Measurements from ENCODE around the gene THBS3. TPM values are rescaled to one million over a fixed set of nuclear protein-coding genes. Genes with fewer than 3 reads are reported as not detected.

THBS3 gene
- total RNA-seq (2012; rRNA removed), result 8.3 and 11.2 TPM in 2 replicates

DNA sequence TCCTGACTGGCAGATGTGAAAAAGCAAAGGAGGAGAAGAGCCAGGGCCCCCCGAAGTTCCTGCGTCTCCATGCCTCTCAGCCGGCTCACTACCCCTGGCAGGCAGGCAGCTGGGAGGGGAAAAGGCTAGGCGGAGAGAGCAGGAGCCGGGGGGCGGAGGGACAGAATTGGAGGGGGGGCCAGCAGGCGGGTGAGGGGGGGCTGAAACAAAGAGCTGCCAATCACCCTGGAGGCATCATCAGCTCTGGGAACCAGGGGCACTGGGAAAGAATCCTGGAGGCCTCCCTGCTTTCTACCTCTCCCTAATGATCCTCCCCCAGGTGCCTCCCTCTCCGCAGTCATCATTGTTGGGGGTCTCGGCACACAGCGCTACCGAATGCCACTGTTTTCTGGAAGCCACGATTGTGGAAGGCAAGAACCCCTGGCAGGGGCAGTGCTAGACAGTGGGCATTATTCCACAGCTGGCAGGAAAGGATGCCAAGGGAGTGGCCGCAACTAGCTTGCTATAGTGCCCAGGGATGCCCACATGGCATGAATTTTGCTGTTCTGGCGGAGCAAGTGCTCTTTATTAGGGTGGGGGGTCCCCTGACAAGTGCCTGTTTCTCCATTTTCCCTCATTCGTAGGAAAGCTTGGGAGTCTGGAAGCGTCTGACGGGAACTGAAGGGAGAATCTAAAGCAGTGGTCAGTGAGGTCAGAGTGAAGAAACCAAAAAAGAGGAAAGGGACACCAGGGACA is at the start of gene THBS3:
Gene THBS3 (minus strand): TSS at position 92 of the 735 bp plus-strand sequence. CDS start 21 bp downstream, at position 71.
- no peaks in the 10 kb centered on the region for H3K9me3 ChIP-seq (replicated peaks; ENCODE audit: low read length)
- H3K27me3 ChIP-seq (ENCODE audit: control insufficient read depth, insufficient read depth, low read length), result no peaks in the 10 kb centered on the region
- peak within 1 kb of the TSS; percentile 96 for H3K4me2 ChIP-seq (ENCODE audit: low read length)
- peak within 1 kb of the TSS; percentile 90 for H3K4me3 ChIP-seq (ENCODE audit: low read length)
- peaks cover 15% of the 10 kb centered on the region for H3K4me1 ChIP-seq (ENCODE audit: control insufficient read depth, insufficient read depth, low read length)
- peak within 1 kb of the TSS; percentile 100 for H3K9ac ChIP-seq (ENCODE audit: low read depth, low read length)
- peaks cover 5% of the 10 kb centered on the region for H3K36me3 ChIP-seq (ENCODE audit: insufficient read depth, low read length)

DNA sequence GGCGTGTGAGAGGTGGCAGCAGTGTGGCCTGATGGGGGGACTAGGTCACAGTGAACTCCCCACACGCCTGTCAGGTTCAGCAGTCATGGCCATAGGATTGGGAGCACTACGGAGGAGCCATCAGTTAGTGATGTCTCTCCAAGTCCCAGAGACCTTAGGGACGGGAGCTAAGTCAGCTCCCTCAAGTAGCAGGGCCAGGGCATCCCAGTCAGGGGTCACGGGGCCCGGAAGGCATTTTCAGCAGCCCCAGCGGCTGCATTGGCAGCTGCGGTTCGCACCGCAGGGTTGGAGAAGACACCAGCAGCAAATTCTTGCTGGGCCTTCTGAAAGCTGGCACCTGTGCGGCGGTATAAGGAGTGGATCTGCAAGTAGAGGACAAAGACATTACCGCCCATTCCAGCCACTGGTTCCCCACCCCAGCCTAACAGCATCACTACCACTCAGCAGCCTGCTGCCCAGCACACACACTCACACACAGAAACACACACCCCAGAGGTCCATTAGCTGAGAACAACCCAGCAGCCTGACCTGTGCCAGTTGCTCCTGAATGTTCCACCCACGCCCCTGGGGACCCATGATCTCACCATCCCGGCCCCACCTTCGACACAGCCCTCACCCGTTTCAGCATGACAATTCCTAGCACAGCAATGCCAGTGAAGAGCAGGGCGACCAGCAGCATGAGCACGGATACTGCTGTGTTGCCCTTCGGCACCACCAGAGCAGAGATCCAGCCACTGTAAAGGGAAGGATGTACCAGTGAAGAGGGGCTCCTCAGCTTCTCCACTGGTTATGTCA is 48.6 kb upstream of the THBS3 start:
- Histone ChIP-seq H3K36me3 (ENCODE audit: insufficient read depth, low read length) (peaks cover 19% of the 10 kb centered on the region), H3K4me3 (ENCODE audit: low read length) (peak overlapping the region; percentile 97), H3K9ac (ENCODE audit: low read depth, low read length) (peak overlapping the region; percentile 90), H3K9me3 (replicated peaks; ENCODE audit: low read length) (no peaks in the 10 kb centered on the region), H3K27me3 (ENCODE audit: control insufficient read depth, insufficient read depth, low read length) (no peaks in the 10 kb centered on the region), H3K4me2 (ENCODE audit: low read length) (peak overlapping the region; percentile 99), H3K4me1 (ENCODE audit: control insufficient read depth, insufficient read depth, low read length) (peaks cover 35% of the 10 kb centered on the region)

DNA sequence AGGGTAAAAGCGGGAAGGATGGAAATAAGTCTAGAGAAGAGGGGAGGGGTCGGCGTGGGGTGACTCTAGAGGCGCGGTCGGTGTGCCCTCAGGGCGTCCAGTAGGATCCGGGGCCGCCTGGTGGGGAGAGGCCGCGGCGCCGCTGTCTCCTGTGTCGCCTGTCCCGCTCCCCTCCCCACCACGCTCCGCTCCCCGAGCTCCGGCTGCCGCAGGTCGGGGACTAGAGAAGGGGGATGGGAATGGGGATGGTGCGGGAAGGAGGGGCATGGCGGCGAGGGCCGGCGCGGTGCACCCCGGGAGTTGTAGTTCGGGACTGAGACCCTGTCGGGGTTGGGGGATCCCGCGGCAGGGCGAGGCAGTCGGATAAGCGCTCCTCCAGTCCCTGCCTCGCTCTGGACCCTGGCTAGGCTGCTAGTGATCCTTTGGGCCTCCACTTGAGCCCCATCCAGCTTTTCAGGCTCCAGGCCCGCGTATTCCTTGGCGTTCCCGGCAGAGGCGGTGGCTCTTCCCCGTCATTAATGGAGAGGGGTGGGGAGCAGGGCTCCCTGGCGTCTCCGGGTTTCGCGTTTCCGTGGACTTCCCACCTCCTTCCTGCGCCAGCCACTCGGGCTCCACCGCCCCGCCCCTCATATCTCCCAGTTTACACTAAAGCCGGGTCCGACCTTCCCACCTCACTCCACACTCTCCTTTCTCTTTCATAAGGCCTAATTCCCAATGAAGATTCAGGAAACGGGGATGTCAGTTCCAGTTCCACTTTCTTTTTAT is 47.7 kb upstream of the THBS3 start, which contains the start of gene ENTREP3:
Gene ENTREP3 (minus strand): TSS at position 241 of the 765 bp plus-strand sequence. CDS start 606 bp downstream, outside the sequence.
- Histone ChIP-seq H3K36me3 (ENCODE audit: insufficient read depth, low read length) (peaks cover 20% of the 10 kb centered on the region), H3K9me3 (replicated peaks; ENCODE audit: low read length) (no peaks in the 10 kb centered on the region)

DNA sequence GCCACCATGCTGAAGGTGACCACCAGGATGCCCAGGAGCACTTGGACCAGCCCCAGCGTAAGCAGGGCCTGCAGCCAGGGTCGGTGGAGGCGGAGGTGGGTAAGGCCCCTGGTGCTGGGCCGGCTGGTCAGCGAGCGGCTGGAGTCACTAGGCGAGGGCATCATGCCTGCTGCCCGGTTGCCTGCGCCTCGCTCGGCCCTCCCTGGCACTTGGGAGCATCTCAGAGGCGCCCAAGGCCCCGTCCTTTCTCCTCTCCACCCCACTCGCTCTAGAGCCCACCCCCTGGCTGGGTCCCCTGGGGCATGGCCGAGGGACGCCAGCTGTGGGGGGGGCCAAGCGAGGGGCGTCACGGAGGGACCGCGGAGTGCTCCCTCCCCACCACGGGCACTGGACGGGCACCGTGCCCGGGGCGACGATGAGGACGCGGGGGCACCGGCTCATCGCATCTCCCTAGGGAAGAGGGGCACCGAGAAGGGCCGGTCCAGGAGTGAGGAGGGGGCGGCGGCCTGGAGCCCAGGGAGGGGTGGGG is 47.1 kb upstream of the THBS3 start:
- Histone ChIP-seq H3K36me3 (ENCODE audit: insufficient read depth, low read length) (peaks cover 19% of the 10 kb centered on the region), H3K9me3 (replicated peaks; ENCODE audit: low read length) (no peaks in the 10 kb centered on the region), H3K4me3 (ENCODE audit: low read length) (peak overlapping the region; percentile 97), H3K4me2 (ENCODE audit: low read length) (peak overlapping the region; percentile 99), H3K27me3 (ENCODE audit: control insufficient read depth, insufficient read depth, low read length) (no peaks in the 10 kb centered on the region), H3K4me1 (ENCODE audit: control insufficient read depth, insufficient read depth, low read length) (peaks cover 34% of the 10 kb centered on the region), H3K9ac (ENCODE audit: low read depth, low read length) (peak overlapping the region; percentile 90)

More for the DNA sequence above, 47.7 kb upstream of the THBS3 start, which contains the start of gene ENTREP3:
- Histone ChIP-seq H3K4me2 (ENCODE audit: low read length) (peak within 1 kb of the TSS; percentile 99), H3K4me3 (ENCODE audit: low read length) (peak within 1 kb of the TSS; percentile 97), H3K4me1 (ENCODE audit: control insufficient read depth, insufficient read depth, low read length) (peaks cover 33% of the 10 kb centered on the region), H3K27me3 (ENCODE audit: control insufficient read depth, insufficient read depth, low read length) (no peaks in the 10 kb centered on the region), H3K9ac (ENCODE audit: low read depth, low read length) (peak within 1 kb of the TSS; percentile 90)

DNA sequence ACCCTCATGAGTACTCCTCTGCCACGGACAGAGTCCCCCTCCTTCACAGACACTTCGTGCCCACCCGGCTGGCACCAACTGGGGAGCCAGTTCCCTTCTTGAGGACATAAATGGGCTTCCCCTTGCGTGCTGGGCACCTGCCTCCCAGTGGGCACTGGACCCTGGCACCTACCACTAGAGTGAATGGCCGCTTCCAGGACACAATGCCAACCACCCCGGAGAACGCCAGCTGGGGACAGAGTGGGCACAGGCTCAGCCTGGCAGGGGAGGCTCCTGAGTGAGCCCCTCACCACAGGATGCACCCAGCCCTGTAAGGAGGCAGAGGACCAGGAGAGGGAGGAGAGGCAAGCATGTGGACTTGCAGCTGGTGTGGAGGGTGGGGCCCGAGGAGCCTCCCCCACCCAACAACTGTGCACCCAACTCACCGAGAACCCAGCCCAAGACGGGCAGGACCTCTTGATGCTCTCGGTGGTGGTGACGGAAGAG is 46.6 kb upstream of the THBS3 start:
- peaks cover 19% of the 10 kb centered on the region for H3K36me3 ChIP-seq (ENCODE audit: insufficient read depth, low read length)
- peak overlapping the region; percentile 90 for H3K9ac ChIP-seq (ENCODE audit: low read depth, low read length)
- no peaks in the 10 kb centered on the region for H3K9me3 ChIP-seq (replicated peaks; ENCODE audit: low read length)
- H3K4me2 ChIP-seq (ENCODE audit: low read length), result peak overlapping the region; percentile 99
- H3K4me1 ChIP-seq (ENCODE audit: control insufficient read depth, insufficient read depth, low read length), result peaks cover 34% of the 10 kb centered on the region
- H3K4me3 ChIP-seq (ENCODE audit: low read length), result peak overlapping the region; percentile 97
- no peaks in the 10 kb centered on the region for H3K27me3 ChIP-seq (ENCODE audit: control insufficient read depth, insufficient read depth, low read length)

DNA sequence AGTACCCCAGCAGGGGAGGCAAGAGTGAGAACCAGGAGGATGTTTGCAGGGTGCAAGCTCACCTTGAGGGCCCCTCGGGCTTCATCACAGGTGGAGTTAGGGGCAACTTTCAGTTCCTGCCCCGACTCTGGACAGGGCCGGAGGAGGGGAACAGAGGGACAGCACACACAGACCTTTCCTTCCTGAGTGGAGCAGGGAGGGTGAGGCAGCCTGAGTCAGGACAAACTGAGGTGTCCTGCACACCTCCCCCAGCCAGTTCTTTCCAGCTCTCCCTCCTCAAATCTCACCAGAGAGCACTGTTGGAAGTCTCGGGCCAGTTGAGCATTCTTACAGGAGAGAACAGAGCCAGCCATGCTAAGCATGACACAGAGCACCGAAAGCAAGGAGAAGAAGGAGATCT is 46.1 kb upstream of the THBS3 start:
- no peaks in the 10 kb centered on the region for H3K9me3 ChIP-seq (replicated peaks; ENCODE audit: low read length)
- H3K4me2 ChIP-seq (ENCODE audit: low read length), result peak overlapping the region; percentile 99
- H3K9ac ChIP-seq (ENCODE audit: low read depth, low read length), result peak overlapping the region; percentile 90
- peak overlapping the region; percentile 97 for H3K4me3 ChIP-seq (ENCODE audit: low read length)
- peaks cover 18% of the 10 kb centered on the region for H3K36me3 ChIP-seq (ENCODE audit: insufficient read depth, low read length)
- H3K4me1 ChIP-seq (ENCODE audit: control insufficient read depth, insufficient read depth, low read length), result peaks cover 34% of the 10 kb centered on the region
- no peaks in the 10 kb centered on the region for H3K27me3 ChIP-seq (ENCODE audit: control insufficient read depth, insufficient read depth, low read length)

DNA sequence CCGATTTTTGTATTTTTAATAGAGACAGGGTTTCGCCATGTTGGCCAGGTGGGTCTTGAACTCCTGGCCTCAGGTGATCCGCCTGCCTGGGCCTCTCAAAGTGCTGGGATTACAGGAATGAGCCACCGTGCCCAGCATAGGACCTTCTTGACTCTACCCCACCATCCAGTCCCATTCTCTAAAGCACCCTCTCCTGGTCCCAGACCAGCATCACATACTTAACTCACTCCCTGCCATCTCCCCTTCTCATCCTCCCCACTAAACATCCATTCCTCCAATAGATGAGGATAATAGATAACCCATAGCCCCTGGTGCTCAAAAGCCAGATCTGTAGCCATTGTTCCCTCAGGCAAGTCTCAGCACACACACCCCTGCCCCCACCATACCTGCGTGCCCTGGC is 45.5 kb upstream of the THBS3 start:
- no peaks in the 10 kb centered on the region for H3K9me3 ChIP-seq (replicated peaks; ENCODE audit: low read length)
- H3K4me1 ChIP-seq (ENCODE audit: control insufficient read depth, insufficient read depth, low read length), result peaks cover 34% of the 10 kb centered on the region
- peak overlapping the region; percentile 97 for H3K4me3 ChIP-seq (ENCODE audit: low read length)
- H3K36me3 ChIP-seq (ENCODE audit: insufficient read depth, low read length), result peaks cover 18% of the 10 kb centered on the region
- H3K4me2 ChIP-seq (ENCODE audit: low read length), result peak overlapping the region; percentile 99
- no peaks in the 10 kb centered on the region for H3K27me3 ChIP-seq (ENCODE audit: control insufficient read depth, insufficient read depth, low read length)
- peak overlapping the region; percentile 90 for H3K9ac ChIP-seq (ENCODE audit: low read depth, low read length)

DNA sequence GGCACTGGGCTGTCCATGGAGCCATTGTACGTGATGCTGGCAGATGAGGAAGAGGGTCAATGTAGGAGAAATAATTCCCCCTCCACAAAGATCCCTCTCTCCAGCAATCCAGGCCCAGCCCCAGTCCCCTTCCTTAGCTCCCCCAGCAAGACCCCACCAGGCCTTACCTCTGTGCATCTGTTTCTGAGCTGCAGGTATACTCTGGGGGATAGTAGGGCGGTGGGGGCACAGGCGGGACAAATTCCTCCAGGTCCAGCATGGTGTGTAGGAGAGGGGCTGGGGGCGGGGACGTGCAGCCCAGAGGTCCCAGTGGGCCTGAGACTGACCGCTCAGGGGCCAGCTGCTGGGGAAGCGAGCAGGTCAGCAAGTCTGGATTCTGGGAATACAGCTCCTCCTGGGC is 43.9 kb upstream of the THBS3 start:
- no peak overlapping the region for H3K4me3 ChIP-seq (ENCODE audit: low read length)
- H3K9me3 ChIP-seq (replicated peaks; ENCODE audit: low read length), result no peaks in the 10 kb centered on the region
- peaks cover 22% of the 10 kb centered on the region for H3K36me3 ChIP-seq (ENCODE audit: insufficient read depth, low read length)
- H3K9ac ChIP-seq (ENCODE audit: low read depth, low read length), result no peak overlapping the region
- peaks cover 34% of the 10 kb centered on the region for H3K4me1 ChIP-seq (ENCODE audit: control insufficient read depth, insufficient read depth, low read length)
- H3K27me3 ChIP-seq (ENCODE audit: control insufficient read depth, insufficient read depth, low read length), result no peaks in the 10 kb centered on the region
- no peak overlapping the region for H3K4me2 ChIP-seq (ENCODE audit: low read length)

DNA sequence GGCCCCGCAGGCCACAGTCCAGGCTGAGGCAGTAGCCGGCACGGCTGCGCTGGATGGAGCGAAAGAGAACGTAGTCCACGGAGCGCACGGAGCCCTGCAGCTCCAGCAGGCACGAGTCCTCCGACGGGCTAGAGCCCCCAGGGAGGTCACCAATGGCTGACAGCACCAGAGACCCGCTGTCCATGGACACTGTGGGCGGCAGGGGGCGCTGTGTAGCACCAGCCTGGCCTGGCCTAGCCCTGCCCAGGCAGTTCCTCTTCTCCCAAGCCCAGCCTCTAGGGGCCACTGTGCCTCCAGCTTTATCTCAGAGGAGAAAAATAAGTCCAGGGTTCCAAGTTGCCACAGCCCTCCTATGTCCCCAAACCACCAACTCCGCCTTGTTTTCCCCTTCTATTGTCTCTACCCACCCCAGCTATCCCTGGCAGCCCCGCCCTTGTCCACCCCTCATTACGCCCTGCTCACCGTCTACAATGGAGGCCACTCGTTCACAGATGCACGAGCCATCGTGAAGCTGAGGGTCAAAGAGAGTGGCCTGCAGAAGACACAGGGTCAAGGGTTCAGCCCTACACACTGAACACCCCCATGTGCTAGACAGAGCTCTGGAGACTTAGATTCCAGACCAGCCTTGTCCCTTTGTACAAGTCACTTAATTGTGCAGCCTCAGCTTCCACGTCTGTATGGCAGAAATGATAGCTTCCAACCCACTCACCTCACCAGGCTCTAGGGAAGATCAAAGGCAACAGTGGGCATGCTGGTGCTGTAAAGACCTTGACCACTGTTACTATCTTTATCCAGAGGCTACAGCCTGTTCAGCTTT is 43.1 kb upstream of the THBS3 start:
- Histone ChIP-seq H3K9me3 (replicated peaks; ENCODE audit: low read length) (no peaks in the 10 kb centered on the region), H3K4me2 (ENCODE audit: low read length) (peak overlapping the region; percentile 74), H3K4me3 (ENCODE audit: low read length) (no peak overlapping the region), H3K9ac (ENCODE audit: low read depth, low read length) (peak overlapping the region; percentile 24), H3K27me3 (ENCODE audit: control insufficient read depth, insufficient read depth, low read length) (no peaks in the 10 kb centered on the region), H3K4me1 (ENCODE audit: control insufficient read depth, insufficient read depth, low read length) (peaks cover 27% of the 10 kb centered on the region), H3K36me3 (ENCODE audit: insufficient read depth, low read length) (peaks cover 22% of the 10 kb centered on the region)

DNA sequence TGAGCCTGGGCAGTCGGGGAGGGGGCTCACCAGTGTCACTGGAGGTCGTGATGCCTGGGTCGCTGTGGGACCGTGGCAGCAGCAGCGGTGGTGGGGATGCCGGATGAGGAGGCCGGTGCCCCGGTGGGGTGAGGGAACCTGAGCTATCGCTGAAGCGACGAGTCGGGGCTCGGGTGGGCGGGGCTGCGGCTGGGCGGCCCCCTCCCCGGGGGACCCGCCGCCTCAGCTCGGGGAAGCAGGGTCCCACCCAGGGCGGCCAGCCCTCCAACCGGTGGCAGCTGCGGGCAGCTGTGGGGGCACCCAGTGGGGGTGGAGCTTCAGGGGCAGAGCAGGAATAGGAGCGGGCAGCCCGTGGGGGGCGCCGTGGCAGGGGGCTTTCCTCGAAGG is 42.5 kb upstream of the THBS3 start:
- H3K4me2 ChIP-seq (ENCODE audit: low read length), result peak overlapping the region; percentile 74
- H3K4me1 ChIP-seq (ENCODE audit: control insufficient read depth, insufficient read depth, low read length), result peaks cover 23% of the 10 kb centered on the region
- H3K36me3 ChIP-seq (ENCODE audit: insufficient read depth, low read length), result peaks cover 22% of the 10 kb centered on the region
- H3K9ac ChIP-seq (ENCODE audit: low read depth, low read length), result peak overlapping the region; percentile 24
- no peak overlapping the region for H3K4me3 ChIP-seq (ENCODE audit: low read length)
- H3K27me3 ChIP-seq (ENCODE audit: control insufficient read depth, insufficient read depth, low read length), result no peaks in the 10 kb centered on the region
- no peaks in the 10 kb centered on the region for H3K9me3 ChIP-seq (replicated peaks; ENCODE audit: low read length)

Data from skeletal muscle satellite cell (primary cell).